Mammary epithelial cell (primary cell): ENCODE data around the gene PRR19.

Experiments
- EZH2 ChIP-seq: IDR thresholded peaks from 2 replicates; pipeline ENCODE4 v1.6.1; 2012; ENCODE audit warnings: low read length, inconsistent platforms, borderline replicate concordance
- TF ChIP-seq, protein P1 (sequence below), 2 donors: IDR thresholded peaks in 1 of 2; conservative IDR thresholded peaks in 1 of 2; 2 replicates each; pipeline ENCODE4 v1.5.1; 2011 to 2012; ENCODE audit warnings: inconsistent platforms in 2 of 2, low read length in 2 of 2, mild to moderate bottlenecking in 2 of 2, control low read depth in 1 of 2, low read depth in 1 of 2; ENCODE audit not compliant: insufficient read depth in 1 of 2; ENCODE audit errors: extremely low read depth in 1 of 2

GRCh38 chr19:42269478-42270345 is 32.2 kb upstream of the PRR19 start:
- TF ChIP-seq, protein P1, sequence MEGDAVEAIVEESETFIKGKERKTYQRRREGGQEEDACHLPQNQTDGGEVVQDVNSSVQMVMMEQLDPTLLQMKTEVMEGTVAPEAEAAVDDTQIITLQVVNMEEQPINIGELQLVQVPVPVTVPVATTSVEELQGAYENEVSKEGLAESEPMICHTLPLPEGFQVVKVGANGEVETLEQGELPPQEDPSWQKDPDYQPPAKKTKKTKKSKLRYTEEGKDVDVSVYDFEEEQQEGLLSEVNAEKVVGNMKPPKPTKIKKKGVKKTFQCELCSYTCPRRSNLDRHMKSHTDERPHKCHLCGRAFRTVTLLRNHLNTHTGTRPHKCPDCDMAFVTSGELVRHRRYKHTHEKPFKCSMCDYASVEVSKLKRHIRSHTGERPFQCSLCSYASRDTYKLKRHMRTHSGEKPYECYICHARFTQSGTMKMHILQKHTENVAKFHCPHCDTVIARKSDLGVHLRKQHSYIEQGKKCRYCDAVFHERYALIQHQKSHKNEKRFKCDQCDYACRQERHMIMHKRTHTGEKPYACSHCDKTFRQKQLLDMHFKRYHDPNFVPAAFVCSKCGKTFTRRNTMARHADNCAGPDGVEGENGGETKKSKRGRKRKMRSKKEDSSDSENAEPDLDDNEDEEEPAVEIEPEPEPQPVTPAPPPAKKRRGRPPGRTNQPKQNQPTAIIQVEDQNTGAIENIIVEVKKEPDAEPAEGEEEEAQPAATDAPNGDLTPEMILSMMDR (conservative IDR thresholded peaks at IDR 0.05 in 1 of 2, IDR thresholded peaks at IDR 0.05 in 1 of 2; ENCODE audit: extremely low read depth in 1 of 2, insufficient read depth in 1 of 2, low read depth in 1 of 2, low read length in 2 of 2): no peak
- no peak for TF ChIP-seq EZH2
